ENCODE measurements around the gene NUDT13.

GRCh38 chr10:73083221-73083620, 27.0 kb upstream of the NUDT13 start:
- TF ChIP-seq POLR2AphosphoS5 (IDR thresholded peaks at IDR 0.05; ENCODE audit: low read depth, low read length) (no peak), SRF (IDR thresholded peaks at IDR 0.05; ENCODE audit: low read depth, low read length) (no peak), YY1 (IDR thresholded peaks at IDR 0.05; ENCODE audit: low read depth, low read length) (no peak), CTCF (IDR thresholded peaks at IDR 0.05; ENCODE audit: control extremely low read depth in 1 of 3, insufficient read depth in 1 of 3, low read depth in 1 of 3, low read length in 3 of 3) (no peak), POLR2A (IDR thresholded peaks at IDR 0.05; ENCODE audit: control extremely low read depth in 1 of 2, low read depth in 2 of 2, low read length in 2 of 2) (no peak), PHF8 (conservative IDR thresholded peaks at IDR 0.05; ENCODE audit: low read depth, low read length) (no peak), EP300 (IDR thresholded peaks at IDR 0.05; ENCODE audit: borderline replicate concordance in 1 of 2, low read depth in 2 of 2, low read length in 2 of 2) (no peak)
